T-helper 2 cell treated with Interferon-gamma antibody and Interleukin-4, amounts not matched to agents 5 μg/mL and 100 μg/mL, for 36 hours (primary cell): ENCODE measurements around the gene FAM168B.

Experiments
- DNase-seq: peaks from one replicate; pipeline ENCODE4 v3.0.0; 2021; ENCODE audit warnings: low spot score
- H3K27ac Mint-ChIP-seq: one replicate; pipeline ENCODE4 v1.8.0; 2021; ENCODE audit warnings: mild to moderate bottlenecking, mixed read lengths
- H3K27me3 Mint-ChIP-seq: one replicate; pipeline ENCODE4 v1.8.0; 2021; ENCODE audit warnings: low read depth, mixed read lengths
- H3K36me3 Mint-ChIP-seq: one replicate; pipeline ENCODE4 v1.8.0; 2021; ENCODE audit warnings: low read depth, mixed read lengths
- H3K4me1 Mint-ChIP-seq: one replicate; pipeline ENCODE4 v1.8.0; 2021; ENCODE audit warnings: low read depth, mixed read lengths
- H3K4me3 Mint-ChIP-seq: one replicate; pipeline ENCODE4 v1.8.0; 2022; ENCODE audit warnings: mild to moderate bottlenecking, moderate library complexity, mixed read lengths
- H3K9me3 Mint-ChIP-seq: one replicate; pipeline ENCODE4 v1.8.0; 2021; ENCODE audit warnings: mixed read lengths

The FAM168B gene

GRCh38 chr2:131043199-131044074 is 49.8 kb downstream of the FAM168B start:
- Mint-ChIP-seq H3K4me1 (peaks cover 15% of the 10 kb centered on the region), H3K4me3 (no peak overlapping the region), H3K36me3 (peaks cover 11% of the 10 kb centered on the region), H3K9me3 (no peaks in the 10 kb centered on the region), H3K27ac (no peak overlapping the region), H3K27me3 (peaks cover 16% of the 10 kb centered on the region)
- no peak for DNase-seq

GRCh38 chr2:131042148-131042775 is 51.0 kb downstream of the FAM168B start:
- Mint-ChIP-seq H3K4me1 (peaks cover 15% of the 10 kb centered on the region), H3K9me3 (no peaks in the 10 kb centered on the region), H3K4me3 (no peak overlapping the region), H3K36me3 (peaks cover 7% of the 10 kb centered on the region), H3K27me3 (peaks cover 26% of the 10 kb centered on the region), H3K27ac (no peak overlapping the region)
- no peak for DNase-seq

- Mint-ChIP-seq H3K27ac (no peak overlapping the region), H3K36me3 (peaks cover 4% of the 10 kb centered on the region), H3K4me1 (peaks cover 15% of the 10 kb centered on the region), H3K27me3 (peaks cover 31% of the 10 kb centered on the region), H3K4me3 (peak overlapping the region; percentile 75), H3K9me3 (no peaks in the 10 kb centered on the region)
- no peak for DNase-seq
Measured at GRCh38 chr2:131041402-131042147, 51.7 kb downstream of the FAM168B start.

GRCh38 chr2:131040661-131041401 is 52.4 kb downstream of the FAM168B start:
- no peaks in the 10 kb centered on the region for H3K9me3 Mint-ChIP-seq
- H3K36me3 Mint-ChIP-seq = peaks cover 4% of the 10 kb centered on the region
- H3K27me3 Mint-ChIP-seq = peaks cover 38% of the 10 kb centered on the region
- peaks cover 15% of the 10 kb centered on the region for H3K4me1 Mint-ChIP-seq
- H3K4me3 Mint-ChIP-seq = peak overlapping the region; percentile 75
- no peak for DNase-seq
- no peak overlapping the region for H3K27ac Mint-ChIP-seq

DNA sequence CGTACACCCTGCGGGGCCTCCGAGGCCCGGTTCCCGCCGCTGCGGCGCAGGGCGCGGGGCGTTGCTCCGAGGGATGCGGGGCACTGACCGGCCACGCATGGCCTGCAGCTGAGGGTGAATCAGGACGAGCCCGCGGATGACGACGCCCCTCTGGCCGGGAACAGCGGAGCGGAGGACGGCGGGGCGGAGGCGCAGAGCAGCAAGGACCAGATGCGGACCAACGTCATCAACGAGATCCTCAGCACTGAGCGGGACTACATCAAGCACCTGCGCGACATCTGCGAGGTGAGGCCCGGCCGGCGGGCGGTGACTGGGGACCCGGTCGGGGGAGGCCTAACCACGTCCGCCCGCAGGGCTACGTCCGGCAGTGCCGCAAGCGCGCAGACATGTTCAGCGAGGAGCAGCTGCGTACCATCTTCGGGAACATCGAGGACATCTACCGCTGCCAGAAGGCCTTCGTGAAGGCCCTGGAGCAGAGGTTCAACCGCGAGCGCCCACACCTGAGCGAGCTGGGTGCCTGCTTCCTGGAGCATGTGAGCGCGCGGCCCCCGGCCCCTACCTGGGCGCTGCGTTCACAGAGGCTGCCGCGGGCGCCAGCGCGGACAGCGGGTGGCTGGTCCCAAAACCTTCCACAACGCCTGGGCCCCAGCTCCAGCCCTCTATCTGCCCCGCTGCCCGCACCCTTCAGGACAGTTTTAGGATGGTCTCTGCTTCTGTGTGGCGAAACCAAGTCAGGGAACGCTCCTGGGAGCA is 53.2 kb downstream of the FAM168B start:
- H3K36me3 Mint-ChIP-seq = peaks cover 4% of the 10 kb centered on the region
- H3K4me3 Mint-ChIP-seq = no peak overlapping the region
- no peak overlapping the region for H3K27ac Mint-ChIP-seq
- no peaks in the 10 kb centered on the region for H3K9me3 Mint-ChIP-seq
- H3K4me1 Mint-ChIP-seq = peaks cover 15% of the 10 kb centered on the region
- no peak for DNase-seq
- peaks cover 43% of the 10 kb centered on the region for H3K27me3 Mint-ChIP-seq

DNA sequence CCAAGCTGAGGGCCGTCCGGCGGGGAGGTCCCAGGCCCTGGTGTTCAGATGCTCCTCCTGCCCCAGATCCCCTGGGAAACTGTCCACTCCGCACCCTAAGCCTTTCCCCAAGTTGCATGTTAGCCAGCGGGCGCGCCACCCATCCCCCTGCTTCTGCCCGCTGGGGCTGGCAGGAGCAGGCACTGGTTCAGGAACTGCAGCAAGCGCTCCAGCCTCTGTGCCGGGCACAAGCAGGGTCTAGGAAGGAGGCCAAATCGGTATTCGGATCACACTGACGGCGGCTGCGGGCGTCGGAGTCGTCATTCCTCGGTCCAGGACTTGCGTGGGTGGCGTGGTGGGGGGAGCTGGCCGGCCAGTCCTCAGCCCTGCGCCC is 53.7 kb downstream of the FAM168B start:
- Mint-ChIP-seq H3K36me3 (peaks cover 4% of the 10 kb centered on the region), H3K27ac (no peak overlapping the region), H3K9me3 (no peaks in the 10 kb centered on the region), H3K4me3 (no peak overlapping the region), H3K27me3 (peaks cover 43% of the 10 kb centered on the region), H3K4me1 (peaks cover 15% of the 10 kb centered on the region)
- DNase-seq = no peak

DNA sequence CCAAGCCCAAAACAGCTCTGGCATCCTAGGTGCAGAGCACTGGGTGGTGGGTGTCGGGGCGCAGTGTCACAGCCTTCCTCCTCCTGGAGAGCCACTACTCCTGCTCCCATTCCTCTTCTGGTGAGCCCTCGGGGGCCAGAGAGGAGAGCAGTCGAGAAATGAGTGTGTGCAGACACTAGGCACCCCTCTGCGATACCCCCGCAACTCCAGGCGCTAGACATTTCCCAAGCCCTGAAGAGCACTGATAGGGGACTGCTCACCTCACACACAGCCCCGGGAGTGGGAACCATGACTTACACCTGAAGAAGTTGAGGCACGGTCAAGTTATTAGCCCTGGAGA is 54.2 kb downstream of the FAM168B start:
- no peaks in the 10 kb centered on the region for H3K9me3 Mint-ChIP-seq
- H3K27me3 Mint-ChIP-seq = peaks cover 48% of the 10 kb centered on the region
- H3K27ac Mint-ChIP-seq = no peak overlapping the region
- H3K36me3 Mint-ChIP-seq = peaks cover 4% of the 10 kb centered on the region
- no peak for DNase-seq
- peaks cover 15% of the 10 kb centered on the region for H3K4me1 Mint-ChIP-seq
- H3K4me3 Mint-ChIP-seq = no peak overlapping the region

DNA sequence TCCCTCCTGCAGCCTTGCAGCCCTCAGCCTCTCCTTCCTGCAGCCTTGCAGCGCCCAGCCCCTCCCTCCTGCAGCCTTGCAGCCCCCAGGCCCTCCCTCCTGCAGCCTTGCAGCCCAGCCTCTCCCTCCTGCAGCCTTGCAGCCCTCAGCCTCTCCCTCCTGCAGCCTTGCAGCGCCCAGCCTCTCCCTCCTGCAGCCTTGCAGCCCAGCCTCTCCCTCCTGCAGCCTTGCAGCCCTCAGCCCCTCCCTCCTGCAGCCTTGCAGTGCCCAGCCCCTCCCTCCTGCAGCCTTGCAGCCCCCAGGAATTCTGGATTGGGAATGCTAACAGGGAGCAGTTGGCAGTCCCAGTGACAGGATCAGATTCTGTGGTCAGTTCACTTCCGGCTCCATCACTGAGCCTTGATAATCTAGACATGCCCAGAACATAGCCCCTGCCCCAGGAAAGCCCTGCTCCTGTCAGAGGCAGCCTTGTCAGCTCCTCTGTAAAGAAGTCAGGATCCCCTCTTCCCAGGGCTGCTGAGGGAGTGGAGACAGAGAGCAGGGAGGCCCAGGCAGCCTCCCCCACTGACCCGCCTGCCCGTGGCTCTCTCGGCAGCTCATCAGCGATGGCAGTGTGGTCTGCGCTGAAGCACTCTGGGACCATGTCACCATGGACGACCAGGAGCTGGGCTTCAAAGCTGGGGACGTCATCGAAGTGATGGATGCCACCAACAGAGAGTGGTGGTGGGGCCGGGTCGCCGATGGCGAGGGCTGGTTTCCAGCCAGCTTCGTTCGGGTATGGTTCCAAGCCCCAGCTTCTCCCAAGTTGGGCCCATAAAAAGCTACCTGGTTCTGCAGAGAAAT is 54.8 kb downstream of the FAM168B start:
- Mint-ChIP-seq H3K36me3 (peaks cover 4% of the 10 kb centered on the region), H3K27ac (no peak overlapping the region), H3K27me3 (peaks cover 54% of the 10 kb centered on the region), H3K9me3 (no peaks in the 10 kb centered on the region), H3K4me1 (peaks cover 15% of the 10 kb centered on the region), H3K4me3 (no peak overlapping the region)
- no peak for DNase-seq

DNA sequence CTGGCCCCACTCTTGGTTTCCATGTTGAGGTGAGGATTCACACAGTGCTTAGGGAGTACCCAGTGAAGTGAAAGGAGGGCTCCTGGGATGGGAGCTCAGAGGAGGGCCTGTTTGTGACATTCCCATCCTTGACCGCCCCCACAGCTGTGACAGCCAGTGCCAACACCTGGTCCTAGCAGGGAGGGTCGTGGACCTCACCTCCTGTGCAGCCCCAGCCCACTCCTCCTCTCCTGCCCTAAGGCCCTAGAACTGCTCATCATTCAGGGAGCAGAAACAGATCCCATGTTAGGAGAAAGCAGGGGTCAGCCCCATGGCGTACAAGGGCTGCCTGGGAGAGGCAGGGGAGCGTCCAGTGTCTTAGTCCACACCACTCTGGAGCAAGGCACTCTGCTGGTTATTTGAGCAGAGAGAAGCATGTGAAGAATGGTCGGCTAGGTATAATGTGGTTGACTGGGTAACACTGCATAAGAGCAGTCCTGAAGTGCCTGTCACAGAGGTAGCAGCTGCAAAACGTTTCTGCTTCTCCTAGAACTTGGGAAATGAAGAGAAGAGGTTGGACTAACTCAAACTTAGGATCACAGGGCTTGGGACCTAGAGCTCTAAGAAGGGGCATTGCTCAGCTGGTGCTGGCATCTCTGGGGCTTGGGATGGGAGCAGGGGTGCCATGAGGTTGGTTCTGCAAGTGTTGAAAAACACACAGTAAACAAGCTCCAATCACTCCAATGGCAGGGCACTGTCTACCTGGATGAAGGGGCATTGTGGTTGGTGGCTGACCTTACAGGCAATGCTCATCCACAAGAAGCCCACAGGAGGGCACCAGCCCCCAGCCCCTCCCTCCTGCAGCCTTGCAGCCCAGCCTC is 55.6 kb downstream of the FAM168B start:
- H3K9me3 Mint-ChIP-seq = no peaks in the 10 kb centered on the region
- no peak overlapping the region for H3K27ac Mint-ChIP-seq
- H3K36me3 Mint-ChIP-seq = peaks cover 4% of the 10 kb centered on the region
- peaks cover 15% of the 10 kb centered on the region for H3K4me1 Mint-ChIP-seq
- H3K4me3 Mint-ChIP-seq = no peak overlapping the region
- peaks cover 60% of the 10 kb centered on the region for H3K27me3 Mint-ChIP-seq
- DNase-seq = no peak

GRCh38 chr2:131036696-131037397 is 56.4 kb downstream of the FAM168B start:
- H3K27ac Mint-ChIP-seq = no peak overlapping the region
- no peak overlapping the region for H3K4me3 Mint-ChIP-seq
- DNase-seq = no peak
- no peaks in the 10 kb centered on the region for H3K9me3 Mint-ChIP-seq
- H3K36me3 Mint-ChIP-seq = peaks cover 4% of the 10 kb centered on the region
- peaks cover 10% of the 10 kb centered on the region for H3K4me1 Mint-ChIP-seq
- peaks cover 60% of the 10 kb centered on the region for H3K27me3 Mint-ChIP-seq

DNA sequence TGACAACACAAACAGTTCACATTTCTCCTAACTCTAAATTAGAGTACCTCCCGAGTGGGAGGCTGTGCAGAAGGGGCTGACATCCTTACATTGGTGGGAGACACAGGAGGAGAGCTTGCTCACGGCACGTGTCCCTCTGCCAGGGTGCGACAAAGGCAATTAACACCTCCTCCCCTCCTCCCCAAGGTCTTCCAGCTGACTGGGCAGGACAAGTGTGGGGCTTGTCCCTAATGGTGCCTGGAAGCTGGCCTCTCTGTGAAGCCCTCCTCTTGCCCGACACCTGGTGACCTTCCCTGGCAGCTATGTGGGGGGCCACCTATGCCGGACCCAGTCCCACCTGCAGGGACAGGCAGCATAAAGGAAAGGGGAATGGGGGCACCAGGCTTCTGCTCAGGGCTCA is 57.0 kb downstream of the FAM168B start:
- Mint-ChIP-seq H3K4me3 (no peak overlapping the region), H3K36me3 (peaks cover 4% of the 10 kb centered on the region), H3K4me1 (peaks cover 5% of the 10 kb centered on the region), H3K9me3 (no peaks in the 10 kb centered on the region), H3K27me3 (peaks cover 60% of the 10 kb centered on the region), H3K27ac (no peak overlapping the region)
- no peak for DNase-seq
